HEK293 (cell line): ENCODE measurements around the gene RTN4.

Experiments
- CTCF ChIA-PET: fragments of 350-600 bp; formaldehyde crosslinking; extraction: SDS; loops from one replicate; lab custom pipeline; 2021; ENCODE audit warnings: antibody characterized with exemption; lab: Yijun Ruan, JAX
- POLR2A ChIA-PET: fragments of 300-600 bp; formaldehyde crosslinking; extraction: SDS; loops from one replicate; lab custom pipeline; 2020; ENCODE audit warnings: antibody characterized with exemption, inconsistent platforms; lab: Yijun Ruan, JAX
- H3K27ac ChIP-seq: fragments of 200-500 bp; sonication (Bioruptor generic); 2 replicates; pipeline ENCODE4 v1.5.1; 2014; ENCODE audit warnings: low read depth, low read length, control low read depth, inconsistent platforms; ENCODE audit errors: extremely low read depth
- H3K36me3 ChIP-seq, 2 experiments: fragments of 200-500 bp in 1 of 2; sonication (Bioruptor generic) in 1 of 2; 1 replicate in 1 of 2; 2 replicates in 1 of 2; pipeline ENCODE4 v1.5.1; 2014 to 2017; ENCODE audit warnings: inconsistent platforms in 2 of 2, low read length in 2 of 2; ENCODE audit not compliant: control insufficient read depth in 2 of 2, insufficient read depth in 1 of 2
- H3K4me1 ChIP-seq: fragments of 200-500 bp; sonication (Bioruptor generic); 2 replicates; pipeline ENCODE4 v1.5.1; 2014; ENCODE audit warnings: mild to moderate bottlenecking, low read length, inconsistent platforms; ENCODE audit not compliant: control insufficient read depth, insufficient read depth
- H3K4me3 ChIP-seq: 2 replicates; pipeline ENCODE4 v1.5.1; 2011; ENCODE audit warnings: low read depth, mild to moderate bottlenecking, control low read depth, low read length, moderate library complexity
- H3K9me3 ChIP-seq: fragments of 200-500 bp; sonication (Bioruptor generic); 2 replicates; pipeline ENCODE4 v1.5.1; 2014; ENCODE audit warnings: low read depth, low read length, inconsistent platforms; ENCODE audit not compliant: control insufficient read depth, insufficient read depth
- BCL11A ChIP-seq: fragments of 450-650 bp; formaldehyde crosslinking; IDR thresholded peaks from 2 replicates; pipeline ENCODE4 v1.5.1; 2016; ENCODE audit warnings: low read depth, missing biosample characterization, missing genetic modification characterization
- KLF16 ChIP-seq: fragments of 450-650 bp; formaldehyde crosslinking; IDR thresholded peaks from 2 replicates; pipeline ENCODE4 v1.5.1; 2017; ENCODE audit warnings: missing biosample characterization, missing genetic modification characterization
- OSR2 ChIP-seq: fragments of 450-650 bp; formaldehyde crosslinking; IDR thresholded peaks from 2 replicates; pipeline ENCODE4 v1.5.1; 2016; ENCODE audit warnings: missing biosample characterization, missing genetic modification characterization
- PRDM2 ChIP-seq: fragments of 450-650 bp; formaldehyde crosslinking; IDR thresholded peaks from 2 replicates; pipeline ENCODE4 v1.5.1; 2016; ENCODE audit warnings: missing biosample characterization, missing genetic modification characterization, borderline replicate concordance
- RBAK ChIP-seq: fragments of 450-650 bp; formaldehyde crosslinking; IDR thresholded peaks from 2 replicates; pipeline ENCODE4 v1.5.1; 2016; ENCODE audit warnings: missing biosample characterization, missing genetic modification characterization
- ZBTB1 ChIP-seq: fragments of 450-650 bp; formaldehyde crosslinking; IDR thresholded peaks from 2 replicates; pipeline ENCODE4 v1.5.1; 2016; ENCODE audit warnings: missing biosample characterization, missing genetic modification characterization
- ZBTB44 ChIP-seq: fragments of 450-650 bp; IDR thresholded peaks from 2 replicates; pipeline ENCODE4 v1.5.1; 2018; ENCODE audit warnings: missing biosample characterization, mild to moderate bottlenecking, missing genetic modification characterization
- ZBTB7A ChIP-seq: fragments of 450-650 bp; formaldehyde crosslinking; IDR thresholded peaks from 2 replicates; pipeline ENCODE4 v1.5.1; 2016; ENCODE audit warnings: low read depth, missing biosample characterization, missing genetic modification characterization
- ZFP69B ChIP-seq: fragments of 450-650 bp; formaldehyde crosslinking; IDR thresholded peaks from 2 replicates; pipeline ENCODE4 v1.5.1; 2016; ENCODE audit warnings: missing biosample characterization, missing genetic modification characterization
- ZNF148 ChIP-seq: fragments of 450-650 bp; formaldehyde crosslinking; IDR thresholded peaks from 2 replicates; pipeline ENCODE4 v1.5.0; 2017; ENCODE audit warnings: missing biosample characterization, missing genetic modification characterization, borderline replicate concordance
- ZNF175 ChIP-seq: fragments of 450-650 bp; formaldehyde crosslinking; IDR thresholded peaks from 2 replicates; pipeline ENCODE4 v1.5.1; 2016; ENCODE audit warnings: missing biosample characterization, missing genetic modification characterization
- ZNF2 ChIP-seq: fragments of 450-650 bp; formaldehyde crosslinking; IDR thresholded peaks from 2 replicates; pipeline ENCODE4 v1.5.1; 2016; ENCODE audit warnings: missing biosample characterization, missing genetic modification characterization
- ZNF311 ChIP-seq: fragments of 450-650 bp; formaldehyde crosslinking; IDR thresholded peaks from 2 replicates; pipeline ENCODE4 v1.5.1; 2017; ENCODE audit warnings: missing biosample characterization, missing genetic modification characterization, borderline replicate concordance
- ZNF350 ChIP-seq: fragments of 450-650 bp; formaldehyde crosslinking; IDR thresholded peaks from 2 replicates; pipeline ENCODE4 v1.5.0; 2017; ENCODE audit warnings: missing biosample characterization, mild to moderate bottlenecking, missing genetic modification characterization
- ZNF776 ChIP-seq: fragments of 450-650 bp; formaldehyde crosslinking; IDR thresholded peaks from 2 replicates; pipeline ENCODE4 v1.5.0; 2017; ENCODE audit warnings: missing biosample characterization, missing genetic modification characterization, borderline replicate concordance
- ZNF791 ChIP-seq: fragments of 450-650 bp; formaldehyde crosslinking; IDR thresholded peaks from 2 replicates; pipeline ENCODE4 v1.5.1; 2016; ENCODE audit warnings: missing biosample characterization, missing genetic modification characterization
- TF ChIP-seq, protein P1 (sequence below): fragments of 450-650 bp; formaldehyde crosslinking; IDR thresholded peaks from 2 replicates; pipeline ENCODE4 v1.5.1; 2017; ENCODE audit warnings: missing biosample characterization, missing genetic modification characterization
- TF ChIP-seq, protein P2 (sequence below): fragments of 450-650 bp; formaldehyde crosslinking; IDR thresholded peaks from 2 replicates; pipeline ENCODE4; 2016; ENCODE audit warnings: missing biosample characterization, missing genetic modification characterization

RTN4 gene

DNA sequence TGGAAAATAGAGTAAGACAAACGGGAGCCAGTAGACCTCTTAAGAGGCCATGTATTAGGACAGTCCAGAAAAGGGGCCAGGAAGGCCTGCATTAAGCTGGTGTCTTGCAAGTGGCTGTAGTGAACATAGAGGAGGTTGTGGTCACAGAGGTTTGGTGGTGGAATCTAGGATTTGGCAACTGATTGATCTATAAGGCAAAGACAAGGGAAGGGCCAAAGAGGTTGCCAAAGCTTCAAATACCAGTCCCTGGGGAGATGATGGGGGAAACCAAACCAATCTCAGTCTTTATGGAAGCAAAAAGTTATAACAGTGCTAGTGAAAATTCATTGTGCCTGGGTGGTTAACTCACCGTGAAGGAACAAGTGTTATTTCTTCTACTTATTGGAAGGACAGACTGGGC lies 28.7 kb upstream of the RTN4 start:
- CTCF ChIA-PET, result no interaction called here
- H3K36me3 ChIP-seq, result no peaks in the 10 kb centered on the region
- no peak overlapping the region for H3K27ac ChIP-seq

More for the DNA sequence above, 28.7 kb upstream of the RTN4 start:
- Histone ChIP-seq H3K4me3 (no peak overlapping the region), H3K4me1 (no peaks in the 10 kb centered on the region), H3K9me3 (no peaks in the 10 kb centered on the region)
- TF ChIP-seq BCL11A (tag by site-specific recombination) (no peak), KLF16 (no peak), ZNF350 (tag by site-specific recombination) (no peak), ZBTB1 (tag by site-specific recombination) (no peak), ZFP69B (tag by site-specific recombination) (no peak), ZNF311 (no peak), ZNF776 (tag by site-specific recombination) (no peak), ZBTB44 (tag by site-specific recombination) (no peak), ZNF2 (no peak), ZNF175 (tag by site-specific recombination) (no peak), ZNF148 (tag by site-specific recombination) (no peak), RBAK (no peak), ZNF791 (tag by site-specific recombination) (no peak), PRDM2 (tag by site-specific recombination) (no peak), ZBTB7A (tag by site-specific recombination) (no peak), OSR2 (no peak)
- TF ChIP-seq, protein P1, sequence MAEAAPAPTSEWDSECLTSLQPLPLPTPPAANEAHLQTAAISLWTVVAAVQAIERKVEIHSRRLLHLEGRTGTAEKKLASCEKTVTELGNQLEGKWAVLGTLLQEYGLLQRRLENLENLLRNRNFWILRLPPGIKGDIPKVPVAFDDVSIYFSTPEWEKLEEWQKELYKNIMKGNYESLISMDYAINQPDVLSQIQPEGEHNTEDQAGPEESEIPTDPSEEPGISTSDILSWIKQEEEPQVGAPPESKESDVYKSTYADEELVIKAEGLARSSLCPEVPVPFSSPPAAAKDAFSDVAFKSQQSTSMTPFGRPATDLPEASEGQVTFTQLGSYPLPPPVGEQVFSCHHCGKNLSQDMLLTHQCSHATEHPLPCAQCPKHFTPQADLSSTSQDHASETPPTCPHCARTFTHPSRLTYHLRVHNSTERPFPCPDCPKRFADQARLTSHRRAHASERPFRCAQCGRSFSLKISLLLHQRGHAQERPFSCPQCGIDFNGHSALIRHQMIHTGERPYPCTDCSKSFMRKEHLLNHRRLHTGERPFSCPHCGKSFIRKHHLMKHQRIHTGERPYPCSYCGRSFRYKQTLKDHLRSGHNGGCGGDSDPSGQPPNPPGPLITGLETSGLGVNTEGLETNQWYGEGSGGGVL (tag by site-specific recombination), result no peak
- TF ChIP-seq, protein P2, sequence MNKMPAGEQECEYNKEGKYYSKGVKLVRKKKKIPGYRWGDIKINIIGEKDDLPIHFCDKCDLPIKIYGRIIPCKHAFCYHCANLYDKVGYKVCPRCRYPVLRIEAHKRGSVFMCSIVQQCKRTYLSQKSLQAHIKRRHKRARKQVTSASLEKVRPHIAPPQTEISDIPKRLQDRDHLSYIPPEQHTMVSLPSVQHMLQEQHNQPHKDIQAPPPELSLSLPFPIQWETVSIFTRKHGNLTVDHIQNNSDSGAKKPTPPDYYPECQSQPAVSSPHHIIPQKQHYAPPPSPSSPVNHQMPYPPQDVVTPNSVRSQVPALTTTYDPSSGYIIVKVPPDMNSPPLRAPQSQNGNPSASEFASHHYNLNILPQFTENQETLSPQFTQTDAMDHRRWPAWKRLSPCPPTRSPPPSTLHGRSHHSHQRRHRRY (tag by site-specific recombination), result no peak
- POLR2A ChIA-PET, result no interaction called here
